ENCODE measurements around the gene RIC8A.

RIC8A gene

DNA sequence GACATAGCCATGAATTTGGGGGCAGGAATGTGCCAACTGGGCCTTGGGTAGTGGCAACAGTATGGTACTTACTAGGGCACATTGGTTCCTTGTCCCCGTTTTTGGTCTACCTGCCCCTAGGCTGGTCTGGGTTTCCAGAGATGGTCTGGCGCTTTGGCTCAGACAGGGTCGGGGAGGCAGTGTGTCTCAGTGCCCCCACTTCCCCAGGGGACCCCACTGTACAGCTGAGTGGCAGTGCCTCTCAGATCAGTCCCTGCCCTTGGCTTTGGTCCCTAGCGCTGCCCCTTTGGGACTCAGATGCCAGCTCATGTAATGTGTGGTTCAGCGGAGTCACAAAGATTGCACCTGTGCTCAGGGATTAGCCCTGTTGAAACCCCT is 3.3 kb downstream of the RIC8A start:
- DNase-seq (ENCODE audit: low read depth, low spot score): no peak
- H3K9me3 ChIP-seq (ENCODE audit: control insufficient read depth, insufficient read depth, low read length): no peaks in the 10 kb centered on the region
- H3K36me3 ChIP-seq (ENCODE audit: control insufficient read depth, insufficient read depth, low read length): peaks cover 27% of the 10 kb centered on the region
- no CpG with 5 or more reads among the region's 5 CpGs for WGBS (ENCODE audit: insufficient coverage, insufficient read length)
- no peak overlapping the region for H3K27ac ChIP-seq (ENCODE audit: low read length)
- peaks cover 3% of the 10 kb centered on the region; the same call in 1 of the 2 replicates for H3K4me1 ChIP-seq (ENCODE audit: control insufficient read depth, insufficient read depth, low read length)
- H3K4me3 ChIP-seq (ENCODE audit: low read length): no peak overlapping the region
- H3K27me3 ChIP-seq (ENCODE audit: control insufficient read depth, insufficient read depth, low read length): no peaks in the 10 kb centered on the region

DNA sequence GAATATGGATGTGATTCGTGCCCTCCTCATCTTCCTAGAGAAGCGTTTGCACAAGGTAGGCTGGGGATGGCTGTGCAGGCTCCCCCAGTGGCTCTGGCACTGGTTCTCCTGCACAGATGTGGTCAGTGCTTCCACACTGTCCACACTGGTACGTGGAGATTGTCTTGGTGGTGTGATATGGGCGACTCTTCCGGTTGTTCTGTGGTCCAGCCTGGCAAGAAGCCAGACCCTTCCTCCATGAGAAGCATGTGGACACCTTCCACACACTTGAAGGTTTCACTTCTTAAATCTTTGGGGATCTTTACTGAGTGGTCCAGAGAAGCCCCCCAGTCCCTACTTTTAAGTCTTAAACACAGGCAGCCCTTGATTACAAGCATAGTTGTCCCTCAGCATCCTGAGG is 3.8 kb downstream of the RIC8A start:
- Histone ChIP-seq H3K27me3 (ENCODE audit: control insufficient read depth, insufficient read depth, low read length) (no peaks in the 10 kb centered on the region), H3K4me3 (ENCODE audit: low read length) (no peak overlapping the region), H3K27ac (ENCODE audit: low read length) (no peak overlapping the region), H3K9me3 (ENCODE audit: control insufficient read depth, insufficient read depth, low read length) (no peaks in the 10 kb centered on the region), H3K4me1 (ENCODE audit: control insufficient read depth, insufficient read depth, low read length) (peaks cover 3% of the 10 kb centered on the region; the same call in 1 of the 2 replicates), H3K36me3 (ENCODE audit: control insufficient read depth, insufficient read depth, low read length) (peaks cover 27% of the 10 kb centered on the region)
- no CpG with 5 or more reads among the region's 5 CpGs for WGBS (ENCODE audit: insufficient coverage, insufficient read length)
- DNase-seq (ENCODE audit: low read depth, low spot score): no peak

DNA sequence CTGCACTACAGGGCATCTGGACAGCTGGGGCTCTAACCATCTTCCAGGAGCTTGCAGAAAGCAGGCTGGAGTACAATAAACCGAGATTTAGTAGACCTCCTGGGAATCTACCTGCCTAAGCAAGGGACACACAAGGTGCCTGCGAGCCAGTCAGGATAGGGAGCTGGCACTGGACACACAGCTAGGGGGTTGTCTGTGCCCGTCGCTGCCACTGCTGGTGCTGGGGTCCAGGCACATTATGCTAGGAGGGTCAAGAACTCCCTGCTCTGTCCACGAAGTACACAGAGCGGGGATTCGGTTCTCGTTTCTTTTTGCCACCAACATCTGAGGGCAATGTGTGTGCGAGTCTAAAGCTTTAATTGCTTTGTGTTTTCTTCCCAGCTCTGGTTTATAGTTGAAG is 4.2 kb downstream of the RIC8A start:
- Histone ChIP-seq H3K27ac (ENCODE audit: low read length) (no peak overlapping the region), H3K4me3 (ENCODE audit: low read length) (no peak overlapping the region), H3K9me3 (ENCODE audit: control insufficient read depth, insufficient read depth, low read length) (no peaks in the 10 kb centered on the region), H3K36me3 (ENCODE audit: control insufficient read depth, insufficient read depth, low read length) (peaks cover 27% of the 10 kb centered on the region), H3K27me3 (ENCODE audit: control insufficient read depth, insufficient read depth, low read length) (no peaks in the 10 kb centered on the region), H3K4me1 (ENCODE audit: control insufficient read depth, insufficient read depth, low read length) (peaks cover 3% of the 10 kb centered on the region; the same call in 1 of the 2 replicates)
- WGBS (ENCODE audit: insufficient coverage, insufficient read length): no CpG with 5 or more reads among the region's 9 CpGs
- DNase-seq (ENCODE audit: low read depth, low spot score): no peak

DNA sequence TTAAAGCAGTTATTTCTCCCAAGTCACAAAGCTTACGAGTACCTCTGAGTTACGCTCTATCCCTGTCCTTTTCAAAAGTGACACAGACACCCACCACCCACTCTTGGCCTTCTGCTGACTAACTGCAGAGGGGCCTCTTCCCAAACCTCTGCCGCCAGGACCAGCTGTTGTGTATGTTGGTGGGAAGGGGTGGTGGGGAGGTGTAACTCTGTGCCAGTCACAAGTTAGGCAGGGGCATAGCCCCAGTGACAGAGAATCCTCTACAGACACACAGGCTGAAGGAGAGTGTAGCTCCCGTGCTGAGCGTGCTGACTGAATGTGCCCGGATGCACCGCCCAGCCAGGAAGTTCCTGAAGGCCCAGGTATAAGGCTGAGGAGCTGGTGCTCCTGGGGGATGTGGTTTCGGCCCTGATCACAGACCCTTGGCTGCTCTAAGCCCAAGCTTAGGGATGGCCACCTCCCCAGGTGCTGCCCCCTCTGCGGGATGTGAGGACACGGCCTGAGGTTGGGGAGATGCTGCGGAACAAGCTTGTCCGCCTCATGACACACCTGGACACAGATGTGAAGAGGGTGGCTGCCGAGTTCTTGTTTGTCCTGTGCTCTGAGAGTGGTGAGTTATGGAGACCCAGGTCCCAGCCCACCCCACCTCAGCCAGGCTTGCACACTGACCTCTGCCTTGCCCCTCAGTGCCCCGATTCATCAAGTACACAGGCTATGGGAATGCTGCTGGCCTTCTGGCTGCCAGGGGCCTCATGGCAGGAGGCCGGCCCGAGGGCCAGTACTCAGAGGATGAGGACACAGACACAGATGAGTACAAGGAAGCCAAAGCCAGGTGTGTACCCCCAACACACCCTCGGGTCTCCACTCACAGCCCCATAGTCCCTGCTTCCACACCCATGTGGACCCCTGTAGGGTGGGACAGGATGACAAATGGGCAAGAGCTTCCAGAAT is 4.9 kb downstream of the RIC8A start:
- H3K27me3 ChIP-seq (ENCODE audit: control insufficient read depth, insufficient read depth, low read length): no peaks in the 10 kb centered on the region
- WGBS (ENCODE audit: insufficient coverage, insufficient read length): no CpG with 5 or more reads among the region's 17 CpGs
- H3K4me3 ChIP-seq (ENCODE audit: low read length): no peak overlapping the region
- peaks cover 27% of the 10 kb centered on the region for H3K36me3 ChIP-seq (ENCODE audit: control insufficient read depth, insufficient read depth, low read length)
- H3K4me1 ChIP-seq (ENCODE audit: control insufficient read depth, insufficient read depth, low read length): peaks cover 3% of the 10 kb centered on the region; the same call in 1 of the 2 replicates
- H3K27ac ChIP-seq (ENCODE audit: low read length): no peak overlapping the region
- no peak for DNase-seq (ENCODE audit: low read depth, low spot score)
- H3K9me3 ChIP-seq (ENCODE audit: control insufficient read depth, insufficient read depth, low read length): no peaks in the 10 kb centered on the region

DNA sequence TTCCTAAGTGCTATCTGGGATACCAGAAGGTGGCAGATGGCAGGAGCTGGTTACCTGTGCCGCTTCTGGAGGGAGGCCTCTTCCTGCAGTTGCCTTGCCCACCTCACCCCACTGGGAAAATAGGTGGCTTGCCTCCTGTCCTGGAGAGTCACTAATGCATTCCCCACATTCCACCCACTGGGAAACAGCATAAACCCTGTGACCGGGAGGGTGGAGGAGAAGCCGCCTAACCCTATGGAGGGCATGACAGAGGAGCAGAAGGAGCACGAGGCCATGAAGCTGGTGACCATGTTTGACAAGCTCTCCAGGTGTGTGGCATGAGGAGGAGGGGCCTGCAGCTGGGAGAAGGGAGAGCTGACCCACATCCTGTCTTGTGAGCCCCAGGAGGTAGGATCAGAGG is 5.6 kb downstream of the RIC8A start:
- Histone ChIP-seq H3K4me3 (ENCODE audit: low read length) (no peak overlapping the region), H3K27me3 (ENCODE audit: control insufficient read depth, insufficient read depth, low read length) (no peaks in the 10 kb centered on the region), H3K9me3 (ENCODE audit: control insufficient read depth, insufficient read depth, low read length) (no peaks in the 10 kb centered on the region), H3K27ac (ENCODE audit: low read length) (no peak overlapping the region), H3K4me1 (ENCODE audit: control insufficient read depth, insufficient read depth, low read length) (peaks cover 3% of the 10 kb centered on the region; the same call in 1 of the 2 replicates), H3K36me3 (ENCODE audit: control insufficient read depth, insufficient read depth, low read length) (peaks cover 27% of the 10 kb centered on the region)
- DNase-seq (ENCODE audit: low read depth, low spot score): no peak
- WGBS (ENCODE audit: insufficient coverage, insufficient read length): no CpG with 5 or more reads among the region's 4 CpGs

DNA sequence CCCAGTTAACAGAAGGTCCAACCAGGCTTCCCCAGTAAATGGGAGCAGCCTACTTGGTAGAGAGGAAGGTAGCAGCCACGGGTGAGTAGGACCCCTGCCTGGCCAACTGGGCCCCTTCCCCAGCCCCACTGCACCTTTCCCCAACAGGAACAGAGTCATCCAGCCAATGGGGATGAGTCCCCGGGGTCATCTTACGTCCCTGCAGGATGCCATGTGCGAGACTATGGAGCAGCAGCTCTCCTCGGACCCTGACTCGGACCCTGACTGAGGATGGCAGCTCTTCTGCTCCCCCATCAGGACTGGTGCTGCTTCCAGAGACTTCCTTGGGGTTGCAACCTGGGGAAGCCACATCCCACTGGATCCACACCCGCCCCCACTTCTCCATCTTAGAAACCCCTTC is 6.6 kb downstream of the RIC8A start:
- Histone ChIP-seq H3K27ac (ENCODE audit: low read length) (no peak overlapping the region), H3K4me1 (ENCODE audit: control insufficient read depth, insufficient read depth, low read length) (peaks cover 3% of the 10 kb centered on the region; the same call in 1 of the 2 replicates), H3K4me3 (ENCODE audit: low read length) (no peak overlapping the region), H3K9me3 (ENCODE audit: control insufficient read depth, insufficient read depth, low read length) (no peaks in the 10 kb centered on the region), H3K36me3 (ENCODE audit: control insufficient read depth, insufficient read depth, low read length) (peaks cover 27% of the 10 kb centered on the region), H3K27me3 (ENCODE audit: control insufficient read depth, insufficient read depth, low read length) (no peaks in the 10 kb centered on the region)
- no CpG with 5 or more reads among the region's 7 CpGs for WGBS (ENCODE audit: insufficient coverage, insufficient read length)
- DNase-seq (ENCODE audit: low read depth, low spot score): no peak

DNA sequence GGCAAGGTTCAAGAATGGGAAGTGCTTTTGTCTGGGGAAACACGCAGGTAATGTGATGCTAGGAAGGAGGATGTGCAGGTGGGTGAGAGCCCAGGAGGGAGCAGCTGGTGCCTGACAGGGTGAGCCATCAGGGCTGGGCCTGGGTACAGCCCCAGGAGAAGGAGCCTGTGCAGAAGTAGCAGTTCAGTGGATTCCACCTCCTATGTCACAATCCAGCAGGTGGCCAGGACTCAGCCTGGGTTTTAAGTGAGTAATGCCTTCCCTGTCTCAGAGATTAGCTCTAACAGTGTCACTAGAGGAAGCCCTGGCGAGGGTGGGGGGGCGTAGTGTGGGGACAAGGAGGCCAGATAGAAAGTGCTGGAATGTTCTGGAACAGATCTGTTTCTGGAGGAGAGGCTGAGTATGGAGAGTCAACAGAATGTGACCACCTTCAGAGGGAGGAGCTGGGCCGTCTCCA is 8.1 kb downstream of the RIC8A start:
- no peak for DNase-seq (ENCODE audit: low read depth, low spot score)
- H3K9me3 ChIP-seq (ENCODE audit: control insufficient read depth, insufficient read depth, low read length): no peaks in the 10 kb centered on the region
- no peaks in the 10 kb centered on the region for H3K4me1 ChIP-seq (ENCODE audit: control insufficient read depth, insufficient read depth, low read length)
- H3K27ac ChIP-seq (ENCODE audit: low read length): no peak overlapping the region
- H3K27me3 ChIP-seq (ENCODE audit: control insufficient read depth, insufficient read depth, low read length): no peaks in the 10 kb centered on the region
- no CpG with 5 or more reads among the region's 4 CpGs for WGBS (ENCODE audit: insufficient coverage, insufficient read length)
- no peak overlapping the region for H3K4me3 ChIP-seq (ENCODE audit: low read length)
- H3K36me3 ChIP-seq (ENCODE audit: control insufficient read depth, insufficient read depth, low read length): peaks cover 27% of the 10 kb centered on the region

DNA sequence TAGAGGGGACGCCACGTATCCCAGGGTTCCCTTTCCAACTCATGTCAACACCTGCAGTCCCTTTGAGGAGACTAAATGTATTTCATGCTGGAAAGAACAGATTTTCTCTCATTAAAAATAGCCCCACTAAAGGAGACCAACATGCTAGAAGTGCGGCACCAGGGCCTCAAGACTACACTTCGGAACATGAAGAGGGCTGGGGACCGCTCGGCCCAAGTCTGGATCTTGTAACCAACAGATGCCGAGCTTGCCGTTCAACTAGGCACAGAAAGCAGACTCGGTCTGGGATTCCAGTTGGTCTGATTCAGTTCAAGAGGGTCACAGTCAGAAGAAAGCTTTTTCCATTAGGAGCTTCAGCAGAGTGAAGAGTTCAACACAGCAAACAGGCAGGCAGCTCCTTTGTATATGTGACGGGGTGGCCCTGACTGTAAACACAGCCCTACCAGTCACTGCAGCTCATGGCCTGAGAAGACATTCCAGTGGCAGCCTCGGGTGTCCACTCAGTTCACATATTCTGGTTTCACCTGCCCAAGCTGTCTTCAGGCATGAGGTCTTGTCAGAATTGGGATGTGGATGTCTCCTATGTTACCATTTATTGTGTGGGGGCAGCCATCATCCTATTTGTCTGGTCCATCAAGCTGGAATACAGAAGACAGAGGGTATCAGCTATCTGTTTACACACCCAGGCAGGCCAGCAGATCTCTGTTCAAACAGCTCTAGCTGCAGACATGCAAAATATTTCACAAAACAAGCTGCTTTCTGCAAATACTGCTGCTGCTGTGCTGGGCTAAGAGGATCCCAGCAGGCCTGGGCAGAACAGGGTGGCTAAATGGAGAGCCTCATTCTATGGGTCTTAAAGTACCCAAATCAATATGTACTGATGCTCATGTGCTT is 8.8 kb downstream of the RIC8A start:
- H3K9me3 ChIP-seq (ENCODE audit: control insufficient read depth, insufficient read depth, low read length): no peaks in the 10 kb centered on the region
- WGBS (ENCODE audit: insufficient coverage, insufficient read length): no CpG with 5 or more reads among the region's 11 CpGs
- no peak overlapping the region for H3K27ac ChIP-seq (ENCODE audit: low read length)
- H3K4me3 ChIP-seq (ENCODE audit: low read length): no peak overlapping the region
- peaks cover 27% of the 10 kb centered on the region for H3K36me3 ChIP-seq (ENCODE audit: control insufficient read depth, insufficient read depth, low read length)
- H3K27me3 ChIP-seq (ENCODE audit: control insufficient read depth, insufficient read depth, low read length): no peaks in the 10 kb centered on the region
- no peaks in the 10 kb centered on the region for H3K4me1 ChIP-seq (ENCODE audit: control insufficient read depth, insufficient read depth, low read length)
- DNase-seq (ENCODE audit: low read depth, low spot score): no peak

DNA sequence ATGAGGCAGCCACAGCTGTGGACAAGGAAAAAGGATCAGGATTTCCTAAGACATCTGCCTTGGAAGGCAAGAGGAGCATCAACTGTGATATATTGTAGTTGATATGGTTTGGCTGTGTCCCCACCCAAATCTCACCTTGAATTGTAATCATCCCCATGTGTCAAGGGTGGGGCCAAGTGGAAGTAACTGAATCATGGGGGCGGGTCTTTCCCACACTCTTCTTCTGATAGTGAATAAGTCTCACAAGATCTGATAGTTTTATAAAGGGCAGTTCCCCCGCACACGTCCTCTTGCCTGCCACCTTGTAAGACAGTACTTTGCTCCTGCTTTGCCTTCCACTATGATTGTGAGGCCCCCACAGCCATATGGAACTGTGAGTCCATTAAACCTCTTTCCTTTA is 10.2 kb downstream of the RIC8A start:
- WGBS (ENCODE audit: insufficient coverage, insufficient read length): no CpG with 5 or more reads among the region's 3 CpGs
- peaks cover 22% of the 10 kb centered on the region for H3K36me3 ChIP-seq (ENCODE audit: control insufficient read depth, insufficient read depth, low read length)

DNA sequence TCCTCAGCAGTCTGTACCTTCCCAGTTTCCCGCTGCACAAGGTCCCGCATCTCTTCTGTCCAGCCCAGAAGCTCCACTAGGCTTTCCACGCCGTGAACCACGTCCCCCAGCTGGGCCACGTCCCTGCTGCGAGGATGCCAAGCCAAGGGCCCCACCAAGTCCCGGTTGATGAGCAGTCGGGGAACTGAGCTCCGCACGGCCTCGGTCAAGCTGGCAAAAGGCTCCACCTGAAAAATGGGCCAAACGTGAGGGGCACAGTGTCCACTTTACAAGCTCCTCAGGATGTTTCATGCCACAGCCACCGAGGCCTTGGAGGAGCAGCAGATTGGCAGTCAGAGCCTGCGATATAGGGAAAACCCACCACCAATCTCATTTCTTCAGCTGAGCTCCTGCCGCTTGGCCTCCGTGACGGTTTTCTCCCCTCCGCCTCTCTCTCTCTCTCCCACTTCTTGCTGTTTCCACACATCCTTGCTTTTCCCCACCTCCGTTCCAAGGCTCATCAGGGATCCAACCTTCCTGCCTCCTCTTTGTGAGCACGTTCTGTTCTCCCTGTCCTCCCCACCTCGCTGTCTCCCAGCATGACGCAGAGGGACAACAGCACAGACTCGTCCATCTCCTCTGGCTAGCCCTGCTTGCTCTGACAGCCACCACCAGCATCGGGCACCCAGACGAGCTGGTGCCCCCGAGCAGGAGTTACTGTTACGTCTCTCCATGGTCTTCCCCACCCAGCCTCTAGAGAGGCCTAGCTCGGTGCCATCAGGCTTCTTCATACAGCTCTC is 11.5 kb downstream of the RIC8A start:
- no peak for DNase-seq (ENCODE audit: low read depth, low spot score)
- Histone ChIP-seq H3K27me3 (ENCODE audit: control insufficient read depth, insufficient read depth, low read length) (no peaks in the 10 kb centered on the region), H3K27ac (ENCODE audit: low read length) (no peak overlapping the region), H3K9me3 (ENCODE audit: control insufficient read depth, insufficient read depth, low read length) (no peaks in the 10 kb centered on the region), H3K36me3 (ENCODE audit: control insufficient read depth, insufficient read depth, low read length) (peaks cover 18% of the 10 kb centered on the region; the same call in 1 of the 2 replicates), H3K4me3 (ENCODE audit: low read length) (no peak overlapping the region), H3K4me1 (ENCODE audit: control insufficient read depth, insufficient read depth, low read length) (no peaks in the 10 kb centered on the region)
- no CpG with 5 or more reads among the region's 29 CpGs for WGBS (ENCODE audit: insufficient coverage, insufficient read length)

More for the DNA sequence above, 10.2 kb downstream of the RIC8A start:
- Histone ChIP-seq H3K27me3 (ENCODE audit: control insufficient read depth, insufficient read depth, low read length) (no peaks in the 10 kb centered on the region), H3K4me1 (ENCODE audit: control insufficient read depth, insufficient read depth, low read length) (no peaks in the 10 kb centered on the region), H3K27ac (ENCODE audit: low read length) (no peak overlapping the region), H3K9me3 (ENCODE audit: control insufficient read depth, insufficient read depth, low read length) (no peaks in the 10 kb centered on the region), H3K4me3 (ENCODE audit: low read length) (no peak overlapping the region)
- DNase-seq (ENCODE audit: low read depth, low spot score): no peak

Measured in iPS DF 6.9 (cell line).